Keratinocyte (primary cell): Measurements from ENCODE around the gene RIPK3. TPM values are rescaled to one million over a fixed set of nuclear protein-coding genes. Genes with fewer than 3 reads are reported as not detected.

Source experiments
- DNase-seq: peaks from one replicate; pipeline ENCODE4 v3.0.0-alpha.2; 2011; ENCODE audit warnings: low read depth, missing footprints, low spot score
- FAIRE-seq: peaks from 2 replicates; lab custom pipeline; 2011; peaks lifted over from hg19 to GRCh38; lab: Jason Lieb, UNC
- H2AFZ ChIP-seq: 2 replicates; pipeline ENCODE4 v1.6.0; 2012; ENCODE audit warnings: low read length, control low read depth, inconsistent platforms; ENCODE audit not compliant: control insufficient read depth
- H3K27ac ChIP-seq: 2 replicates; pipeline ENCODE4 v1.5.1; 2011; ENCODE audit warnings: low read length; ENCODE audit not compliant: control insufficient read depth, insufficient read depth
- H3K27me3 ChIP-seq: 3 replicates; pipeline ENCODE4 v1.6.0; 2011; ENCODE audit warnings: low read length; ENCODE audit not compliant: control insufficient read depth, insufficient read depth; ENCODE audit errors: extremely low read depth
- H3K36me3 ChIP-seq, 2 experiments: 2 replicates in 1 of 2; 3 replicates in 1 of 2; pipeline ENCODE4 v1.5.1; 2011; ENCODE audit warnings: low read length in 2 of 2, mild to moderate bottlenecking in 1 of 2; ENCODE audit not compliant: control insufficient read depth in 2 of 2, insufficient read depth in 2 of 2; ENCODE audit errors: extremely low read depth in 1 of 2
- H3K4me1 ChIP-seq: 3 replicates; pipeline ENCODE4 v1.5.1; 2011; ENCODE audit warnings: low read length; ENCODE audit not compliant: control insufficient read depth, insufficient read depth; ENCODE audit errors: extremely low read depth
- H3K4me2 ChIP-seq: 3 replicates; pipeline ENCODE4 v1.6.0; 2011; ENCODE audit warnings: low read depth, low read length; ENCODE audit not compliant: control insufficient read depth, insufficient read depth; ENCODE audit errors: extremely low read depth
- H3K4me3 ChIP-seq, 3 experiments: fragments of 200-600 bp in 1 of 3; sonication (generic) in 1 of 3; 2 replicates in 2 of 3; 3 replicates in 1 of 3; pipeline ENCODE4 v1.5.1; 2011 to 2016; ENCODE audit warnings: low read length in 3 of 3, mild to moderate bottlenecking in 3 of 3, control low read depth in 2 of 3, inconsistent platforms in 1 of 3, low read depth in 1 of 3, mixed read lengths in 1 of 3, mixed run types in 1 of 3, moderate library complexity in 1 of 3; ENCODE audit not compliant: control insufficient read depth in 2 of 3, insufficient read depth in 2 of 3; ENCODE audit errors: extremely low read depth in 1 of 3
- H3K79me2 ChIP-seq: 2 replicates; pipeline ENCODE4 v1.6.0; 2012; ENCODE audit warnings: low read length; ENCODE audit not compliant: control insufficient read depth, insufficient read depth
- H3K9ac ChIP-seq: 3 replicates; pipeline ENCODE4 v1.6.0; 2011; ENCODE audit warnings: low read length; ENCODE audit not compliant: control insufficient read depth, insufficient read depth; ENCODE audit errors: extremely low read depth
- H3K9me1 ChIP-seq: 3 replicates; pipeline ENCODE4 v1.6.0; 2011; ENCODE audit warnings: low read length; ENCODE audit not compliant: control insufficient read depth, insufficient read depth; ENCODE audit errors: extremely low read depth
- H3K9me3 ChIP-seq: 2 replicates; pipeline ENCODE4 v1.5.1; 2012; ENCODE audit warnings: low read depth, low read length; ENCODE audit not compliant: control insufficient read depth
- H4K20me1 ChIP-seq: 3 replicates; pipeline ENCODE4 v1.6.0; 2011; ENCODE audit warnings: low read length; ENCODE audit not compliant: control insufficient read depth, insufficient read depth; ENCODE audit errors: extremely low read depth
- CTCF ChIP-seq, 3 experiments: IDR thresholded peaks in 1 of 3; conservative IDR thresholded peaks in 1 of 3; optimal IDR thresholded peaks in 1 of 3; 2 replicates in 2 of 3; 3 replicates in 1 of 3; pipeline versions ENCODE3 to v1.5.1; 2011; ENCODE audit warnings: low read length in 3 of 3, mild to moderate bottlenecking in 3 of 3, moderate library complexity in 2 of 3, control low read depth in 1 of 3, inconsistent platforms in 1 of 3; ENCODE audit not compliant: insufficient read depth in 2 of 3; ENCODE audit errors: extremely low read depth in 1 of 3
- EZH2 ChIP-seq: IDR thresholded peaks from one replicate; pipeline ENCODE4 v1.6.1; 2012; ENCODE audit warnings: inconsistent platforms, mild to moderate bottlenecking, low read length, moderate library complexity
- dilution Hi-C: fragments of 300-500 bp; cut with MboI; formaldehyde crosslinking; loops from one replicate; pipeline ENCODE4 v1.7.0; 2020; ENCODE audit warnings: low sequenced_read_pairs; ENCODE audit not compliant: extremely low pct_ligation_motif_present
- polyA plus RNA-seq, 5 experiments: library from polyadenylated mRNA; depleted of rRNA in 3 of 5; stranded (reverse) in 3 of 5; stranded (forward) in 1 of 5; unstranded in 1 of 5; fragments of >200 nt; gene quantifications; 1 replicate in 1 of 5; 2 replicates in 3 of 5; 3 replicates in 1 of 5; pipeline versions ENCODE4 v1.2.1 to v1.2.3, GENCODE V29; 2011 to 2012; ENCODE audit warnings: missing spikeins in 2 of 5, low read depth in 1 of 5, low replicate concordance in 1 of 5

The RIPK3 gene
- polyA plus RNA-seq, 1 donor (not counting 4 experiments of a cell fraction or from before 2014, with no cell fraction given): 8.0 TPM

- dilution Hi-C loops: no loop called here
- Histone ChIP-seq H3K4me2 (no peak overlapping the region), H2AFZ (no peak overlapping the region), H3K4me3 (no peak overlapping the region), H3K9ac (no peak overlapping the region), H3K9me3 (no peaks in the 10 kb centered on the region), H3K9me1 (no peaks in the 10 kb centered on the region), H4K20me1 (no peaks in the 10 kb centered on the region), H3K4me1 (peaks cover 5% of the 10 kb centered on the region), H3K27ac (no peak overlapping the region), H3K27me3 (no peaks in the 10 kb centered on the region), H3K36me3 (peaks cover 31 to 39% of the 10 kb centered on the region in 2 experiments), H3K79me2 (peaks cover 3% of the 10 kb centered on the region)
- FAIRE-seq (no peak), DNase-seq (no peak)
- TF ChIP-seq CTCF (optimal IDR thresholded peaks at IDR 0.05 in 1 of 3, IDR thresholded peaks at IDR 0.05 in 1 of 3, conservative IDR thresholded peaks at IDR 0.05 in 1 of 3; ENCODE audit: extremely low read depth in 1 of 3, insufficient read depth in 2 of 3, low read length in 3 of 3): no peak
- TF ChIP-seq EZH2: no peak
Measured at GRCh38 chr14:24290746-24291145, 49.0 kb downstream of the RIPK3 start.

GRCh38 chr14:24289649-24290280, 50.0 kb downstream of the RIPK3 start:
- peaks cover 27 to 33% of the 10 kb centered on the region in 2 experiments for H3K36me3 ChIP-seq
- FAIRE-seq (no peak), DNase-seq (no peak)
- dilution Hi-C loops: no loop called here
- peaks cover 7% of the 10 kb centered on the region for H3K4me1 ChIP-seq
- no peak overlapping the region for H3K9ac ChIP-seq
- no peak overlapping the region for H3K4me2 ChIP-seq
- no peak overlapping the region for H3K27ac ChIP-seq
- H3K4me3 ChIP-seq: no peak overlapping the region
- no peaks in the 10 kb centered on the region for H3K9me3 ChIP-seq
- H3K9me1 ChIP-seq: no peaks in the 10 kb centered on the region
- H4K20me1 ChIP-seq: no peaks in the 10 kb centered on the region
- TF ChIP-seq CTCF (optimal IDR thresholded peaks at IDR 0.05 in 1 of 3, IDR thresholded peaks at IDR 0.05 in 1 of 3, conservative IDR thresholded peaks at IDR 0.05 in 1 of 3; ENCODE audit: extremely low read depth in 1 of 3, insufficient read depth in 2 of 3, low read length in 3 of 3) (no peak), EZH2 (no peak)
- H2AFZ ChIP-seq: no peak overlapping the region
- no peaks in the 10 kb centered on the region for H3K79me2 ChIP-seq
- H3K27me3 ChIP-seq: no peaks in the 10 kb centered on the region
